ENCODE measurements around the gene GATAD1.

The GATAD1 gene

GRCh38 chr7:92485267-92485892 lies 38.1 kb downstream of the GATAD1 start:
- DNase-seq, result no peak

DNA sequence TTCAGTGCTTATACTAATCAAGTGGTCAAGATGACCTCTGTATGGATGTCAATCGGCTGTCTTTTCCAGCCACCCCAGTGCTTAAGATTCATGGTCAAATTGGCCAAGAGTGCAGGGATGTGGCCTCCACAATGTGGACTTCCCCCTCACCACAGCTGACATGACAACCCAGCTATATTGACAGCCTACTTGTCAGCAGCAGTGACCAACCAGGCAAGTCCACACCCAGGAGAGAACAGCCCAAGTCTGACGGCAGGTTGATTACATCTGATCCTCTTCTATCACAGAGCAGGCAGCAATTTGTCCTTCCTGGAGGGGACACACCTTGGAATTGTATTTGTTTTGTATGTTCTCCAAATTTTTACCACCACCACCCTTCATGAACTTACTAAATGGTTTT lies 38.7 kb downstream of the GATAD1 start:
- DNase-seq, result no peak

DNA sequence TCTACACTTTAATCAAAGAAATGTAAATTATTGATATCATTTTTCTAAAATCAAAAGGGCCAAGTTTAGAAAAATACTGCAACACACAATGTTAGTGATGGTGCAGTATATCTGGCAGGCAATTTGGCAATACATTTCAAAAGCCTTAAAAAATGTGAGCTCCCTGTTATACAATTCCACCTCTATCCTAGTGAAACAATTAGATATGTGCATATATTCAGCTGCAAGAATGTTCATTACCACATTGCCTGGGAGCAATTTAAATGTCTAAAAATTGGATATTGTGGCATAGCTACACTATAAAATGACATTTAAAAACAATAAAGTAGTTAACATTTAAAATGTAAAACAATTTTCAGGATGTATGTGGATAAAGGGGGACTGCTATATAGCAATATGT lies 40.5 kb downstream of the GATAD1 start:
- DNase-seq, result no peak

DNA sequence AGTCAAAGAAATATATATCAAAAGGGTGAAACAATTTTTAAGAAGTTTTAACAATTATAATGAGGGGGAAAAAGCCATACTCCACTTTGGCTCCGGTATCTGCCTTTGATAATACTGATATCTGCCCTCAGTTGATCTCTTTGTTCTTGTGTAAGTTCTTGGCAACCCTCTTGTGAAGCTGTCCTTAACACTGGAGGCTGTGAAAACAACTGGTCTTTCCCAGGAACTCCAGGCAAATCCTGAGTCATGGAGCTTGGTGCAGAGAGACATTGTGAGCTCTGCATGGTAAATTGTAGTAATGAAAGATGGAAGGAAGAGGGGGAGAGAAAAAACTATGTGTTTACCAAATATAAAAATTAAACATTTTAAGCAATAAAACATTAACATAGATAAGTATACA lies 42.4 kb downstream of the GATAD1 start:
- no peak for DNase-seq

GRCh38 chr7:92496876-92497275 lies 49.6 kb downstream of the GATAD1 start:
- DNase-seq, result no peak

DNA sequence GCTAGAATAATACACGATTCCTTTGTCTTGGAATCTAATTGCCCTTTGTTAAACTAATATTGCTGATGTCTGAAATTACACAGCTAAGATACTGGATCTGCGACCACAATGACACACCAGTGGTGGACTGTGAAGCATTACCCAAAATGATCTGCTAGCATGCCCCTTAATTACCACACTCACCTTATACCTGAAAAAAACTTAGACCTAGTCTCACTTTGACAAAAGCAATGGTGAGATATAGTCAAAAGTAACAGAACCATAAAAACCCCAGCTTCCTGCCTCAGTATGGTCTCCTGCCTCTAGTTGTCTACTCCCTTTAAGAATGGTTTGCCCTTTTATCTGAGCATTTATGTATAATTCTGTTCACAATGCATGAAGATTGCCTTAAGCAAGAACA lies 51.3 kb downstream of the GATAD1 start:
- DNase-seq, result no peak

DNA sequence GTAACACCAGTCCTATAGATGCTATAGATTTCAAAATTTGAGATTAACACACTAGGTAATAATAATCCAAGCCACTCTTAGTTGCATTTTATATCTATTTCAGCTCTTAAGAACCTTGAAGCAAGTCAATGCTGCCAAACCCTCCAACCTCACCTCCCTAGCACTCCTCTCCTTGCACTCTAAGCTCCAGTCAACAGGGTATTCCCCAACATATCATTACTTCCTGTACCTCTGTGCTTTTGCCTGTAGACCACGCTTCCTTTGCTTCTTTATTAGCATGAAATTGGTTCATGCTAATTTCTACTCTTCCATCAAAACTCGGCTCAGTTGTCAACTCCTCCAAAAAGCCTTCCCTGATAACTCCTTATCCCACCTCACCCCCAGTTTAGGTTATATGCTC lies 56.5 kb downstream of the GATAD1 start:
- DNase-seq, result no peak

GRCh38 chr7:92504563-92504962 lies 57.3 kb downstream of the GATAD1 start:
- no peak for DNase-seq

DNA sequence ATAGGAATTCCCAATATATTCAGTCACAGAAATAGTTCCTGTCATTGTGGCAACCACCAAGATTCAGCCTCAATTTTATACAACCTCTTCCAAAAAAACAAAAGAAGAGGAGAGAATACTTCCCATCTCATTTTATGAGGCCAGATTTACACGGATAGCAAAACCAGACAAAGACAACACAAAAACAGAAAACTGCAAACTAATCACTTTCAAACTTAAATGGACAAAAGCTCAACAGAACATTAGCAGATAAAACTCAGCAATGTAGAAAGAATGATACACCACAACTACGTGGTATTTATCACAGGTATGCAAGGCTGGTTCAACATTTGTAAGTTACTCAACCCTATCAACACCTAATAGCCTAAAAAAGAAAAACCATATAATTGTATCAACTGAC lies 59.1 kb downstream of the GATAD1 start:
- no peak for DNase-seq

GRCh38 chr7:92508946-92509345 lies 61.7 kb downstream of the GATAD1 start:
- no peak for DNase-seq
